ENCODE results near the gene POMT2.

GRCh38 chr14:77238996-77239395 lies 81.7 kb downstream of the POMT2 start:
- no peak for TF ChIP-seq POLR2A (IDR thresholded peaks at IDR 0.05; ENCODE audit: low read length)
- no peak for TF ChIP-seq GATA1 (IDR thresholded peaks at IDR 0.05; ENCODE audit: low read depth, low read length)

Measured in erythroblast (primary cell).